ENCODE data around the gene IRF3.
"Not testable (repeated sequence)": the region's sequence is repeated elsewhere in the genome, so short reads cannot be mapped to it uniquely, and the experiment has no call there.

IRF3 gene

DNA sequence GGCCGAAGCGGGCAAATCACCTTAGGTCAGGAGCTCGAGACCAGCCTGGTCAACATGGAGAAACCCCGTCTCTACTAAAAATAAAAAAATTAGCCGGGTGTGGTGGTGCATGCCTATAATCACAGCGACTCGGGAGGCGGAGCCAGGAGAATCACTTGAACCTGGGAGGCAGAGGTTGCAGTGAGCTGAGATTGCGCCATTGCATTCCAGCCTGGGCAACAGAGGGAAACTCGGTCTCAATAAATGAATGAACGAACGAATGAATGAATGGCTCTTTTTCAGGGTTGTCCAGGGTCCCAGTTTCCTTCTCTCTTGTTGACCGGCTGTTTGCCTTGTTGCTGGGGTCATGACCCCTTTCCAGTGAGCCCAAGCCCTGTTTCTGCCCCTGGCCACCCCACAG lies 47.8 kb downstream of the IRF3 start:
- DNase-seq (ENCODE audit: low read depth in 2 of 2): not testable (repeated sequence)

DNA sequence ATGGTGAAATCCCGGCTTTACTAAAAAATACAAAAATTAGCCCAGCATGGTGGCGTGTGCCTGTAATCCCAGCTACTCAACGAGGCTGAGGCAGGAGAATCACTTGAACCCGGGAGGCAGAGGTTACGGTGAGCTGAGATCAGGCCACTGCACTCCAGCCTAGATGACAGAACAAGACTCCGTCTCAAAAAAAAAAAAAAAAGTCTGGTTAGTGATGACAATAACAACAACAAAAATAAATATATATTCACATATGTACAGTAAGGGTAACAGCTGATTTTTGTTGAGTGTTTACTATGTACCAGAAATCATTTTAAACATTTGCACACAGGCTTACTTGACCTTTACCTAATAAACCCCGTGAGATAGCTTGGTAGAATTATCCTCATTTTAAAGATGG lies 48.7 kb downstream of the IRF3 start:
- DNase-seq (ENCODE audit: low read depth in 2 of 2): no peak

DNA sequence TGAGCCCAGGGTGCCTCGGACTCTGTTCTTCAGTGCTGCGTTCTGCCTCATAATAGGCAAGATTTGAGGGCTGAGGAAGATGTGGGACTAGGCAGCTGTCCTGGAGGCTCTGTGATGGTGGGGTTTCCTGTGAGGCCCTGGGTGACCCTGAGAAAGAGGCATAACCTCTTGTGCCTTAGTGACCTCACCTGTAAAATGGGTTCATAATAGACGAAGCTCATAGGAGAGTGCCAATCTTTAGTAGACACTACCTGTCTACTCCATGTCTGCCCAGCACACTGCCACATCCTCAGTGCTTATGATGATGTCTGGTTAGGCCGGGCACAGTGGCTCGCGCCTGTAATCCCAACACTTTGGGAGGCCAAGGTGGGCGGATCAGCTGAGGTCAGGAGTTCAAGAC lies 49.1 kb downstream of the IRF3 start:
- DNase-seq (ENCODE audit: low read depth in 2 of 2): no peak

DNA sequence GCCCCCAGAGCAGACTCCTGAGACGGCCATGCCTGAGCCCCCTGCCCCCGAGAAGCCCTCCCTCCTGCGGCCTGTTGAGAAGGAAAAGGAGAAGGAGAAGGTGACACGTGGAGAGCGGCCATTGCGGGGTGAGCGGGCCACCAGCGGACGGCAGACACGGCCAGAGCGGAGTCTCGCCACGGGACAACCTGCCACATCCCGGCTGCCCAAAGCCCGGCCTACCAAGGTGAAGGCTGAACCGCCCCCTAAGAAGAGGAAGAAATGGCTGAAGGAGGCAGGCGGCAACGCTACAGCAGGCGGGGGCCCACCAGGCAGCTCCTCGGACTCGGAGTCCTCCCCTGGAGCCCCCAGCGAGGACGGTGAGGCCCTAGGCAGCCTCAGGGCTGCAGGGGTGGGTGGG lies 49.8 kb downstream of the IRF3 start:
- no peak for DNase-seq (ENCODE audit: low read depth in 2 of 2)

DNA sequence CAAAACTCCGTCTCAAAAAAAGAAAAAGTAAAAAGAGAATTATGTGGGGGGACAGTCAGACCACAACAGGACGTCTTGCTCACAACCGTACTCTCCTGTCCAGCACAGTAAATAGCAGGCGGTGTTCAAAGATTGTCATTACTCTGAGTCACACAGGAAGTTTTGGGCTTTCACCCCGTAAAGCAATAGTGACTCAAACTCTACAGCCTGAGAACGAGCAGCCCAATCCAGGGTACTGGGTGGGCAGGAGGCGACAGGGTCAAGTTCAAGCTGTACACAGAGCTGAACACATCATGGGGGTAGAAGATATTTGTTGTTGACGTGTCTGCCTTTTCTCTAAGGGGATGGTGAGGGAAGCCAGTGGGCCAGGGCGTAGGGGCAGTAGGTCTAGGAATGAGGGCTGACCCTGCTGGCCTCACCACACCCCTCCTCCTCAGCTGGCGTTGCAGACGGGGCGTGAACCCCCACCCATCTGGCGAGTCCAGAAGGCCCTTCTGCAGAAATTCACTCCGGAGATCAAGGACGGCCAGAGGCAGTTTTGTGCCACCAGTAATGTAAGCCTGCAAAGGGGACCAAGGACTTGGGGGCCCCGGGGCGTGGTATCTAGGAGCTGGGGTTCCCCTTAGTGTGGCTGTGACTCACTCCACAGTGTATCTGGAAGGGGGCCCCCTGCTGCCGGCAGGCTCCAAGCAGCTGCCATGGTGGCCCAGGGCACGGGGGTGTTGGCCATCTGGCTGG lies 51.4 kb downstream of the IRF3 start:
- DNase-seq (ENCODE audit: low read depth in 2 of 2): peak; percentile 22 to 42

DNA sequence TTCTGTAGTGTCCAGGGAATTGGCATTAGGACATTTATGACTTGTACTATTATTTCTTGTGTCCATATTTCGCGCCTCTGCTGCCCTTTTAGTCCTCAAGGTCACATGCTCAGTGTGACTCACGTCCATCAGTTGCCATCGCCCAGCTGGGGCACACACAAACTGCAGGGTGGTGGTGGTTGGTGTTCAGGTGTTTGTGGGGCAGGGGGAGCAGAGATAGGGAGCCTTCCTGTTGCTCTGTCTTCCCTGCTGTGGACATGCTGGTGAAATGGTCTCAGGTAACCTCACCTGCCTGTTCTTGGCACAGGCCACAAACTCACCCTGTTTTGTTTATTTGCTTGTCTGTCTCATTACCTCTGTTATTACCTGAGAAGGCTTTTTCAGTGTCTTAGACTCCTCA lies 52.3 kb downstream of the IRF3 start:
- no peak for DNase-seq (ENCODE audit: low read depth in 2 of 2)

Measured in stimulated activated CD8-positive, alpha-beta memory T cell treated with anti-CD3 and anti-CD28 coated beads, Interleukin-15, amount 100 ng/mL, for 48 hours (primary cell).